Thyroid gland (tissue), 4 donors: ENCODE data around the gene RPS14.

Experiments
- CTCF ChIP-seq, 6 experiments: fragments of 200-600 bp in 3 of 6; fragments of 450-650 bp in 3 of 6; sonication (generic) in 3 of 6; IDR thresholded peaks; one replicate each; pipeline ENCODE4 v1.5.1; 2016 to 2019; ENCODE audit warnings: antibody characterized with exemption in 6 of 6, mild to moderate bottlenecking in 2 of 6, inconsistent platforms in 1 of 6, moderate library complexity in 1 of 6
- POLR2A ChIP-seq, 2 donors: fragments of 450-650 bp; IDR thresholded peaks; one replicate each; pipeline ENCODE4 v1.6.1; 2017; ENCODE audit warnings: antibody characterized with exemption in 2 of 2, mild to moderate bottlenecking in 2 of 2, moderate library complexity in 1 of 2

- TF ChIP-seq CTCF (IDR thresholded peaks at IDR 0.05) (no peak), POLR2A (IDR thresholded peaks at IDR 0.05) (no peak)
These were observed 49.9 kb downstream of the RPS14 start for GRCh38 chr5:150399524-150400211.
